HepG2 (cell line): ENCODE data around the gene DBN1. TPM values are rescaled to one million over a fixed set of nuclear protein-coding genes. Genes with fewer than 3 reads are reported as not detected.
A peak's percentile ranks its signal among the peaks of the same experiment; 100 is the strongest.

ENCODE experiments used
- ARNTL ChIP-seq: sonication (generic); formaldehyde crosslinking; IDR thresholded peaks from 2 replicates; pipeline ENCODE4 v1.4.0; 2020; ENCODE audit warnings: mild to moderate bottlenecking, missing genetic modification reagents
- ASH2L ChIP-seq: fragments of 300-600, 200-600 bp; sonication (generic); IDR thresholded peaks from 2 replicates; pipeline ENCODE4 v1.7.0; 2017; ENCODE audit warnings: low read depth, mild to moderate bottlenecking, moderate library complexity, mixed read lengths, low read length; ENCODE audit not compliant: insufficient read length
- BORCS8-MEF2B ChIP-seq: sonication (generic); formaldehyde crosslinking; IDR thresholded peaks from 2 replicates; pipeline ENCODE4 v1.8.0; 2022; ENCODE audit warnings: mild to moderate bottlenecking, missing genetic modification reagents
- DNMT1 ChIP-seq: sonication (generic); formaldehyde crosslinking; IDR thresholded peaks from 2 replicates; pipeline ENCODE4 v1.5.1; 2020; ENCODE audit warnings: mild to moderate bottlenecking, missing genetic modification reagents
- FOXA3 ChIP-seq: IDR thresholded peaks from 2 replicates; pipeline ENCODE4 v1.6.1; 2016; ENCODE audit warnings: missing genetic modification reagents, missing compliant biosample characterization
- FOXJ3 ChIP-seq: sonication (generic); formaldehyde crosslinking; IDR thresholded peaks from 2 replicates; pipeline ENCODE4 v1.4.0; 2020; ENCODE audit warnings: missing genetic modification reagents, mild to moderate bottlenecking, borderline replicate concordance
- FOXM1 ChIP-seq: sonication (generic); formaldehyde crosslinking; IDR thresholded peaks from 2 replicates; pipeline ENCODE4 v1.5.0; 2020; ENCODE audit warnings: missing genetic modification reagents
- KLF11 ChIP-seq: IDR thresholded peaks from 2 replicates; pipeline ENCODE4 v1.6.1; 2016; ENCODE audit warnings: missing compliant biosample characterization
- KLF15 ChIP-seq: sonication (generic); formaldehyde crosslinking; IDR thresholded peaks from 2 replicates; pipeline ENCODE4 v1.8.1; 2023; ENCODE audit warnings: borderline replicate concordance, mild to moderate bottlenecking, inconsistent platforms, missing genetic modification reagents, mixed read lengths
- MBNL3 ChIP-seq: fragments of 250-450 bp; sonication (Bioruptor Pico); conservative IDR thresholded peaks from 2 replicates; pipeline ENCODE4 v1.8.0; 2022; ENCODE audit warnings: mild to moderate bottlenecking, inconsistent platforms
- MEF2D ChIP-seq: sonication (generic); formaldehyde crosslinking; IDR thresholded peaks from 2 replicates; pipeline ENCODE4 v1.5.1; 2020; ENCODE audit warnings: mild to moderate bottlenecking, missing genetic modification reagents
- SPEN ChIP-seq: sonication (generic); formaldehyde crosslinking; IDR thresholded peaks from 2 replicates; pipeline ENCODE4 v1.5.1; 2020; ENCODE audit warnings: low read depth, mild to moderate bottlenecking, missing genetic modification reagents
- TBX3 ChIP-seq: fragments of 450-650 bp; IDR thresholded peaks from 2 replicates; pipeline ENCODE4 v1.6.1; 2017; ENCODE audit warnings: antibody characterized with exemption, mild to moderate bottlenecking, inconsistent platforms, borderline replicate concordance
- TOE1 ChIP-seq: sonication (generic); formaldehyde crosslinking; IDR thresholded peaks from 2 replicates; pipeline ENCODE4 v1.4.0; 2020; ENCODE audit warnings: mild to moderate bottlenecking, missing genetic modification reagents
- XRCC5 ChIP-seq: fragments of 200-400 bp; formaldehyde crosslinking; optimal IDR thresholded peaks from 2 replicates; pipeline ENCODE3; 2017; ENCODE audit warnings: mild to moderate bottlenecking, low read length
- ZNF143 ChIP-seq: sonication (generic); formaldehyde crosslinking; IDR thresholded peaks from 2 replicates; pipeline ENCODE4 v1.4.0; 2020; ENCODE audit warnings: missing genetic modification reagents
- ZNF44 ChIP-seq: sonication (generic); formaldehyde crosslinking; IDR thresholded peaks from 2 replicates; pipeline ENCODE4 v1.5.1; 2020; ENCODE audit warnings: mild to moderate bottlenecking, missing genetic modification reagents
- polyA plus RNA-seq, 8 experiments: library from polyadenylated mRNA; depleted of rRNA in 3 of 8; stranded (reverse) in 7 of 8; unstranded in 1 of 8; fragments of >200 nt; fragmentation: Illumina TruSeq in 4 of 8; extraction: Trizol in 4 of 8; gene quantifications; 2 replicates each; pipeline versions ENCODE4 v1.2.1 to v1.2.3, GENCODE V29; 2011 to 2016; ENCODE audit warnings: low read depth in 4 of 8, missing spikeins in 1 of 8, mixed read lengths in 1 of 8; ENCODE audit not compliant: insufficient read depth in 1 of 8
- total RNA-seq, 5 experiments: library from RNA; depleted of rRNA; stranded (reverse); fragments of >200 nt; fragmentation: Illumina TruSeq; extraction: Trizol; gene quantifications; 2 replicates each; pipeline ENCODE4 v1.2.3, GENCODE V29; 2016; ENCODE audit warnings: low read depth in 1 of 5
- TF ChIP-seq, protein P1 (sequence below): sonication (generic); formaldehyde crosslinking; IDR thresholded peaks from 2 replicates; pipeline ENCODE4 v1.4.0; 2020; ENCODE audit warnings: mild to moderate bottlenecking, missing genetic modification reagents
- TF ChIP-seq, protein P2 (sequence below): sonication (generic); formaldehyde crosslinking; IDR thresholded peaks from 2 replicates; pipeline ENCODE4 v1.4.0; 2020; ENCODE audit warnings: missing genetic modification reagents
- TF ChIP-seq, protein P3 (sequence below): sonication (generic); formaldehyde crosslinking; IDR thresholded peaks from 2 replicates; pipeline ENCODE4 v1.4.0; 2020; ENCODE audit warnings: missing genetic modification reagents
- TF ChIP-seq, protein P4 (sequence below): sonication (generic); formaldehyde crosslinking; IDR thresholded peaks from 2 replicates; pipeline ENCODE4 v1.5.0; 2020; ENCODE audit warnings: missing genetic modification reagents

The DBN1 gene
- total and polyA plus RNA-seq, 2 of the 13 experiments (the other 11 are each of a cell fraction or from before 2014, with no cell fraction given): 27.0 to 37.3 TPM

GRCh38 chr5:177455661-177456590 is 17.5 kb downstream of the DBN1 start (continued):
- TF ChIP-seq KLF11 (CRISPR knock-in tag) (no peak), ZNF44 (CRISPR knock-in tag) (0 out of 2 replicates have a peak, but pooled peaks have one; percentile 2), FOXM1 (CRISPR knock-in tag) (no peak), FOXA3 (CRISPR knock-in tag) (no peak), SPEN (no peak), KLF15 (CRISPR knock-in tag) (no peak), MBNL3 (CRISPR knock-in tag) (no peak), ASH2L (no peak), XRCC5 (peak; percentile 66), MEF2D (CRISPR knock-in tag) (0 out of 2 replicates have a peak, but pooled peaks have one; percentile 11), TBX3 (no peak), BORCS8-MEF2B (CRISPR knock-in tag) (no peak), ARNTL (CRISPR knock-in tag) (0 out of 2 replicates have a peak, but pooled peaks have one; percentile 1), FOXJ3 (no peak), TOE1 (no peak), ZNF143 (CRISPR knock-in tag) (no peak), DNMT1 (CRISPR knock-in tag) (no peak)
- TF ChIP-seq, protein P1, sequence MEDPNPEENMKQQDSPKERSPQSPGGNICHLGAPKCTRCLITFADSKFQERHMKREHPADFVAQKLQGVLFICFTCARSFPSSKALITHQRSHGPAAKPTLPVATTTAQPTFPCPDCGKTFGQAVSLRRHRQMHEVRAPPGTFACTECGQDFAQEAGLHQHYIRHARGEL: no peak; the same call in 1 of the 2 replicates
- TF ChIP-seq, protein P2, sequence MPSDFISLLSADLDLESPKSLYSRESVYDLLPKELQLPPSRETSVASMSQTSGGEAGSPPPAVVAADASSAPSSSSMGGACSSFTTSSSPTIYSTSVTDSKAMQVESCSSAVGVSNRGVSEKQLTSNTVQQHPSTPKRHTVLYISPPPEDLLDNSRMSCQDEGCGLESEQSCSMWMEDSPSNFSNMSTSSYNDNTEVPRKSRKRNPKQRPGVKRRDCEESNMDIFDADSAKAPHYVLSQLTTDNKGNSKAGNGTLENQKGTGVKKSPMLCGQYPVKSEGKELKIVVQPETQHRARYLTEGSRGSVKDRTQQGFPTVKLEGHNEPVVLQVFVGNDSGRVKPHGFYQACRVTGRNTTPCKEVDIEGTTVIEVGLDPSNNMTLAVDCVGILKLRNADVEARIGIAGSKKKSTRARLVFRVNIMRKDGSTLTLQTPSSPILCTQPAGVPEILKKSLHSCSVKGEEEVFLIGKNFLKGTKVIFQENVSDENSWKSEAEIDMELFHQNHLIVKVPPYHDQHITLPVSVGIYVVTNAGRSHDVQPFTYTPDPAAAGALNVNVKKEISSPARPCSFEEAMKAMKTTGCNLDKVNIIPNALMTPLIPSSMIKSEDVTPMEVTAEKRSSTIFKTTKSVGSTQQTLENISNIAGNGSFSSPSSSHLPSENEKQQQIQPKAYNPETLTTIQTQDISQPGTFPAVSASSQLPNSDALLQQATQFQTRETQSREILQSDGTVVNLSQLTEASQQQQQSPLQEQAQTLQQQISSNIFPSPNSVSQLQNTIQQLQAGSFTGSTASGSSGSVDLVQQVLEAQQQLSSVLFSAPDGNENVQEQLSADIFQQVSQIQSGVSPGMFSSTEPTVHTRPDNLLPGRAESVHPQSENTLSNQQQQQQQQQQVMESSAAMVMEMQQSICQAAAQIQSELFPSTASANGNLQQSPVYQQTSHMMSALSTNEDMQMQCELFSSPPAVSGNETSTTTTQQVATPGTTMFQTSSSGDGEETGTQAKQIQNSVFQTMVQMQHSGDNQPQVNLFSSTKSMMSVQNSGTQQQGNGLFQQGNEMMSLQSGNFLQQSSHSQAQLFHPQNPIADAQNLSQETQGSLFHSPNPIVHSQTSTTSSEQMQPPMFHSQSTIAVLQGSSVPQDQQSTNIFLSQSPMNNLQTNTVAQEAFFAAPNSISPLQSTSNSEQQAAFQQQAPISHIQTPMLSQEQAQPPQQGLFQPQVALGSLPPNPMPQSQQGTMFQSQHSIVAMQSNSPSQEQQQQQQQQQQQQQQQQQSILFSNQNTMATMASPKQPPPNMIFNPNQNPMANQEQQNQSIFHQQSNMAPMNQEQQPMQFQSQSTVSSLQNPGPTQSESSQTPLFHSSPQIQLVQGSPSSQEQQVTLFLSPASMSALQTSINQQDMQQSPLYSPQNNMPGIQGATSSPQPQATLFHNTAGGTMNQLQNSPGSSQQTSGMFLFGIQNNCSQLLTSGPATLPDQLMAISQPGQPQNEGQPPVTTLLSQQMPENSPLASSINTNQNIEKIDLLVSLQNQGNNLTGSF (CRISPR knock-in tag): no peak
- TF ChIP-seq, protein P3, sequence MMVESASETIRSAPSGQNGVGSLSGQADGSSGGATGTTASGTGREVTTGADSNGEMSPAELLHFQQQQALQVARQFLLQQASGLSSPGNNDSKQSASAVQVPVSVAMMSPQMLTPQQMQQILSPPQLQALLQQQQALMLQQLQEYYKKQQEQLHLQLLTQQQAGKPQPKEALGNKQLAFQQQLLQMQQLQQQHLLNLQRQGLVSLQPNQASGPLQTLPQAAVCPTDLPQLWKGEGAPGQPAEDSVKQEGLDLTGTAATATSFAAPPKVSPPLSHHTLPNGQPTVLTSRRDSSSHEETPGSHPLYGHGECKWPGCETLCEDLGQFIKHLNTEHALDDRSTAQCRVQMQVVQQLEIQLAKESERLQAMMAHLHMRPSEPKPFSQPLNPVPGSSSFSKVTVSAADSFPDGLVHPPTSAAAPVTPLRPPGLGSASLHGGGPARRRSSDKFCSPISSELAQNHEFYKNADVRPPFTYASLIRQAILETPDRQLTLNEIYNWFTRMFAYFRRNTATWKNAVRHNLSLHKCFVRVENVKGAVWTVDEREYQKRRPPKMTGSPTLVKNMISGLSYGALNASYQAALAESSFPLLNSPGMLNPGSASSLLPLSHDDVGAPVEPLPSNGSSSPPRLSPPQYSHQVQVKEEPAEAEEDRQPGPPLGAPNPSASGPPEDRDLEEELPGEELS: peak; percentile 41; the same call in 1 of the 2 replicates
- TF ChIP-seq, protein P4, sequence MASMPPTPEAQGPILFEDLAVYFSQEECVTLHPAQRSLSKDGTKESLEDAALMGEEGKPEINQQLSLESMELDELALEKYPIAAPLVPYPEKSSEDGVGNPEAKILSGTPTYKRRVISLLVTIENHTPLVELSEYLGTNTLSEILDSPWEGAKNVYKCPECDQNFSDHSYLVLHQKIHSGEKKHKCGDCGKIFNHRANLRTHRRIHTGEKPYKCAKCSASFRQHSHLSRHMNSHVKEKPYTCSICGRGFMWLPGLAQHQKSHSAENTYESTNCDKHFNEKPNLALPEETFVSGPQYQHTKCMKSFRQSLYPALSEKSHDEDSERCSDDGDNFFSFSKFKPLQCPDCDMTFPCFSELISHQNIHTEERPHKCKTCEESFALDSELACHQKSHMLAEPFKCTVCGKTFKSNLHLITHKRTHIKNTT (CRISPR knock-in tag): no peak
